Gastrocnemius medialis (tissue), 4 donors: ENCODE measurements around the gene HP.

Experiments used
- CTCF ChIP-seq, 5 experiments: fragments of 450-650 bp in 3 of 5; fragments of 200-600 bp in 2 of 5; sonication (generic) in 2 of 5; IDR thresholded peaks in 4 of 5; conservative IDR thresholded peaks in 1 of 5; 1 replicate in 4 of 5; 2 replicates in 1 of 5; pipeline ENCODE4 v1.5.1; 2016 to 2019; ENCODE audit warnings: antibody characterized with exemption in 5 of 5, mild to moderate bottlenecking in 3 of 5, moderate library complexity in 3 of 5
- POLR2A ChIP-seq, 2 donors: fragments of 450-650 bp; IDR thresholded peaks; one replicate each; pipeline ENCODE4 v1.6.1; 2017; ENCODE audit warnings: antibody characterized with exemption in 2 of 2, mild to moderate bottlenecking in 2 of 2, moderate library complexity in 2 of 2

GRCh38 chr16:72023962-72024361 is 30.3 kb upstream of the HP start:
- no peak for TF ChIP-seq CTCF (IDR thresholded peaks at IDR 0.05 in 4 of 5, conservative IDR thresholded peaks at IDR 0.05 in 1 of 5)
- TF ChIP-seq POLR2A (IDR thresholded peaks at IDR 0.05): no peak
